ENCODE measurements around the gene DOCK4.

GRCh38 chr7:112125250-112125649 is 80.9 kb downstream of the DOCK4 start:
- TF ChIP-seq CTCF (conservative IDR thresholded peaks at IDR 0.05; ENCODE audit: low read length) (no peak), EZH2phosphoT487 (IDR thresholded peaks at IDR 0.05; ENCODE audit: borderline replicate concordance) (no peak)
